ENCODE measurements around the gene ZNF860.

The ZNF860 gene

GRCh38 chr3:32003380-32003779, 21.8 kb downstream of the ZNF860 start:
- TF ChIP-seq TAF1 (IDR thresholded peaks at IDR 0.05; ENCODE audit: borderline replicate concordance, insufficient read depth, low read length), result no peak
- no peak for TF ChIP-seq SIN3A (IDR thresholded peaks at IDR 0.05; ENCODE audit: borderline replicate concordance, insufficient read depth, low read length)

- TF ChIP-seq TAF1 (IDR thresholded peaks at IDR 0.05; ENCODE audit: borderline replicate concordance, insufficient read depth, low read length) (no peak), POLR2AphosphoS5 (IDR thresholded peaks at IDR 0.05; ENCODE audit: low read depth, low read length) (no peak), SIN3A (IDR thresholded peaks at IDR 0.05; ENCODE audit: borderline replicate concordance, insufficient read depth, low read length) (no peak), FOXP2 (optimal IDR thresholded peaks at IDR 0.05; ENCODE audit: borderline replicate concordance, extremely low read depth, extremely low read length, insufficient read depth) (no peak), REST (IDR thresholded peaks at IDR 0.05; ENCODE audit: insufficient read depth in 1 of 2, low read depth in 2 of 2, low read length in 2 of 2) (no peak)
Measured at GRCh38 chr3:32004113-32004765, 22.7 kb downstream of the ZNF860 start.

GRCh38 chr3:32009101-32009500, 27.6 kb downstream of the ZNF860 start:
- no peak for TF ChIP-seq POLR2AphosphoS5 (IDR thresholded peaks at IDR 0.05; ENCODE audit: low read depth, low read length)

- TF ChIP-seq FOXP2 (optimal IDR thresholded peaks at IDR 0.05; ENCODE audit: borderline replicate concordance, extremely low read depth, extremely low read length, insufficient read depth) (no peak), POLR2AphosphoS5 (IDR thresholded peaks at IDR 0.05; ENCODE audit: low read depth, low read length) (no peak), REST (IDR thresholded peaks at IDR 0.05; ENCODE audit: insufficient read depth in 1 of 2, low read depth in 2 of 2, low read length in 2 of 2) (no peak), TAF1 (IDR thresholded peaks at IDR 0.05; ENCODE audit: borderline replicate concordance, insufficient read depth, low read length) (no peak)
Measured at GRCh38 chr3:32009957-32010356, 28.4 kb downstream of the ZNF860 start.

- no peak for TF ChIP-seq TAF1 (IDR thresholded peaks at IDR 0.05; ENCODE audit: borderline replicate concordance, insufficient read depth, low read length)
- TF ChIP-seq POLR2AphosphoS5 (IDR thresholded peaks at IDR 0.05; ENCODE audit: low read depth, low read length), result no peak
- no peak for TF ChIP-seq SIN3A (IDR thresholded peaks at IDR 0.05; ENCODE audit: borderline replicate concordance, insufficient read depth, low read length)
- no peak for TF ChIP-seq FOXP2 (optimal IDR thresholded peaks at IDR 0.05; ENCODE audit: borderline replicate concordance, extremely low read depth, extremely low read length, insufficient read depth)
- TF ChIP-seq REST (IDR thresholded peaks at IDR 0.05; ENCODE audit: insufficient read depth in 1 of 2, low read depth in 2 of 2, low read length in 2 of 2), result no peak
Measured at GRCh38 chr3:32017286-32017685, 35.7 kb downstream of the ZNF860 start.

- no peak for TF ChIP-seq REST (IDR thresholded peaks at IDR 0.05; ENCODE audit: insufficient read depth in 1 of 2, low read depth in 2 of 2, low read length in 2 of 2)
- TF ChIP-seq SIN3A (IDR thresholded peaks at IDR 0.05; ENCODE audit: borderline replicate concordance, insufficient read depth, low read length), result no peak
- no peak for TF ChIP-seq FOXP2 (optimal IDR thresholded peaks at IDR 0.05; ENCODE audit: borderline replicate concordance, extremely low read depth, extremely low read length, insufficient read depth)
- TF ChIP-seq POLR2AphosphoS5 (IDR thresholded peaks at IDR 0.05; ENCODE audit: low read depth, low read length), result no peak
- TF ChIP-seq TAF1 (IDR thresholded peaks at IDR 0.05; ENCODE audit: borderline replicate concordance, insufficient read depth, low read length), result no peak
Measured at GRCh38 chr3:32018757-32019564, 37.4 kb downstream of the ZNF860 start.

All from PFSK-1 (cell line).